ENCODE data around the gene MTA3.

GRCh38 chr2:42775810-42776209, 207.4 kb downstream of the MTA3 start:
- TF ChIP-seq CTCF (IDR thresholded peaks at IDR 0.05) (no peak), POLR2A (IDR thresholded peaks at IDR 0.05) (no peak)
